NCI-H1930 (cell line): Measurements from ENCODE around the gene SEMA6A.

Experiments
- DNase-seq, 2 experiments: peaks; one replicate each; lab custom pipeline; 2025; lab: John Stamatoyannopoulos, UW

Gene SEMA6A

GRCh38 chr5:116439905-116440304, 134.7 kb downstream of the SEMA6A start:
- no peak for DNase-seq

- DNase-seq, result no peak
Measured at GRCh38 chr5:116438979-116439554, 135.6 kb downstream of the SEMA6A start.

- no peak for DNase-seq
Measured at GRCh38 chr5:116437922-116438578, 136.6 kb downstream of the SEMA6A start.

- no peak for DNase-seq
Measured at GRCh38 chr5:116437351-116437705, 137.3 kb downstream of the SEMA6A start.

- DNase-seq, result no peak
Measured at GRCh38 chr5:116436674-116437350, 137.8 kb downstream of the SEMA6A start.

GRCh38 chr5:116428966-116429365, 145.7 kb downstream of the SEMA6A start:
- DNase-seq, result no peak

GRCh38 chr5:116428413-116428812, 146.2 kb downstream of the SEMA6A start:
- DNase-seq, result no peak

- DNase-seq, result no peak
Measured at GRCh38 chr5:116424951-116425350, 149.7 kb downstream of the SEMA6A start.

GRCh38 chr5:116424258-116424615, 150.4 kb downstream of the SEMA6A start:
- no peak for DNase-seq

- no peak for DNase-seq
Measured at GRCh38 chr5:116423587-116424257, 150.9 kb downstream of the SEMA6A start.

GRCh38 chr5:116423141-116423540, 151.5 kb downstream of the SEMA6A start:
- no peak for DNase-seq

- DNase-seq, result no peak
Measured at GRCh38 chr5:116421080-116421629, 153.5 kb downstream of the SEMA6A start.

GRCh38 chr5:116420540-116420939, 154.1 kb downstream of the SEMA6A start:
- no peak for DNase-seq

GRCh38 chr5:116419258-116419657, 155.4 kb downstream of the SEMA6A start:
- no peak for DNase-seq

- no peak for DNase-seq
Measured at GRCh38 chr5:116418774-116419173, 155.8 kb downstream of the SEMA6A start.

GRCh38 chr5:116418016-116418415, 156.6 kb downstream of the SEMA6A start:
- no peak for DNase-seq

GRCh38 chr5:116415989-116416388, 158.6 kb downstream of the SEMA6A start:
- no peak for DNase-seq

- no peak for DNase-seq
Measured at GRCh38 chr5:116415182-116415581, 159.4 kb downstream of the SEMA6A start.

GRCh38 chr5:116411101-116411571, 163.5 kb downstream of the SEMA6A start:
- DNase-seq, result no peak

GRCh38 chr5:116410336-116410890, 164.2 kb downstream of the SEMA6A start:
- no peak for DNase-seq

GRCh38 chr5:116409591-116410296, 164.9 kb downstream of the SEMA6A start:
- no peak for DNase-seq
